GM23338 (cell line): ENCODE results near the gene THRB. TPM values are rescaled to one million over a fixed set of nuclear protein-coding genes. Genes with fewer than 3 reads are reported as not detected.

Source experiments
- ATAC-seq: fragments of 200-7000 bp; cut with Tn5 transposase; 3 replicates; pipeline ENCODE4 v1.9.1; 2020
- DNase-seq: peaks from one replicate; pipeline ENCODE4 v3.0.0-alpha.2; 2015; ENCODE audit warnings: low spot score
- H2AFZ ChIP-seq: fragments of 200-600 bp; sonication (generic); 2 replicates; pipeline ENCODE4 v1.8.0; 2016; ENCODE audit warnings: antibody characterized with exemption, mild to moderate bottlenecking, moderate library complexity
- H3F3A ChIP-seq: fragments of 200-600 bp; sonication (generic); replicated peaks from 2 replicates; pipeline ENCODE4 v1.8.0; 2017; ENCODE audit warnings: antibody characterized with exemption, mixed run types, low read depth
- H3K27ac ChIP-seq: fragments of 200-600 bp; sonication (generic); 2 replicates; pipeline ENCODE4 v1.6.1; 2016; ENCODE audit warnings: low read depth
- H3K27me3 ChIP-seq: fragments of 200-600 bp; sonication (generic); 2 replicates; pipeline ENCODE4 v1.8.0; 2016; ENCODE audit warnings: mild to moderate bottlenecking, mixed run types, moderate library complexity; ENCODE audit not compliant: insufficient read depth
- H3K36me3 ChIP-seq: fragments of 200-600 bp; sonication (generic); 2 replicates; pipeline ENCODE4 v1.8.0; 2016; ENCODE audit warnings: mild to moderate bottlenecking; ENCODE audit not compliant: insufficient read depth
- H3K4me1 ChIP-seq: fragments of 200-600 bp; sonication (generic); 2 replicates; pipeline ENCODE4 v1.8.0; 2016; ENCODE audit warnings: mild to moderate bottlenecking, moderate library complexity; ENCODE audit not compliant: insufficient read depth
- H3K4me2 ChIP-seq: fragments of 200-600 bp; sonication (generic); 2 replicates; pipeline ENCODE4 v1.7.1; 2017; ENCODE audit warnings: mixed run types
- H3K4me3 ChIP-seq: fragments of 200-600 bp; sonication (generic); 2 replicates; pipeline ENCODE4 v1.6.1; 2016; ENCODE audit warnings: mixed run types
- H3K79me2 ChIP-seq: fragments of 200-600 bp; sonication (generic); replicated peaks from 2 replicates; pipeline ENCODE4 v1.8.0; 2017; ENCODE audit warnings: mild to moderate bottlenecking; ENCODE audit not compliant: insufficient read depth
- H3K9me2 ChIP-seq: fragments of 200-600 bp; sonication (generic); 2 replicates; pipeline ENCODE4 v1.8.0; 2017; ENCODE audit not compliant: insufficient read depth
- H4K20me1 ChIP-seq: fragments of 200-600 bp; sonication (generic); replicated peaks from 2 replicates; pipeline ENCODE4 v1.8.0; 2017; ENCODE audit warnings: mild to moderate bottlenecking; ENCODE audit not compliant: insufficient read depth
- H3K27ac Mint-ChIP-seq: 2 replicates; pipeline ENCODE4 v1.8.0; 2020; ENCODE audit warnings: inconsistent platforms, mild to moderate bottlenecking, moderate library complexity, mixed read lengths
- H3K27me3 Mint-ChIP-seq: 3 replicates; pipeline ENCODE4 v1.8.0; 2022; ENCODE audit warnings: low read depth, mild to moderate bottlenecking, moderate library complexity, mixed read lengths, inconsistent platforms; ENCODE audit not compliant: insufficient read depth, poor library complexity
- H3K36me3 Mint-ChIP-seq: 3 replicates; pipeline ENCODE4 v1.8.0; 2021; ENCODE audit warnings: low read depth, mild to moderate bottlenecking, inconsistent platforms, moderate library complexity, mixed read lengths
- H3K4me1 Mint-ChIP-seq: 3 replicates; pipeline ENCODE4 v1.8.0; 2020; ENCODE audit warnings: mild to moderate bottlenecking, inconsistent platforms, mixed read lengths
- H3K4me3 Mint-ChIP-seq: 3 replicates; pipeline ENCODE4 v1.8.0; 2021; ENCODE audit warnings: moderate library complexity, mild to moderate bottlenecking, inconsistent platforms, mixed read lengths
- H3K9me3 Mint-ChIP-seq: 3 replicates; pipeline ENCODE4 v1.8.0; 2020; ENCODE audit warnings: moderate library complexity, mild to moderate bottlenecking, inconsistent platforms, mixed read lengths
- ETS1 ChIP-seq: IDR thresholded peaks from 2 replicates; pipeline ENCODE4 v1.6.1; 2016; ENCODE audit warnings: antibody characterized with exemption
- EZH2 ChIP-seq: fragments of 200-600 bp; sonication (generic); IDR thresholded peaks from one replicate; pipeline ENCODE4 v1.8.0; 2017; ENCODE audit warnings: antibody characterized with exemption, mild to moderate bottlenecking, low read depth; ENCODE audit not compliant: unreplicated experiment
- EZH2phosphoT487 ChIP-seq: fragments of 200-600 bp; sonication (generic); IDR thresholded peaks from one replicate; pipeline ENCODE4 v1.8.1; 2018; ENCODE audit warnings: antibody characterized with exemption; ENCODE audit not compliant: unreplicated experiment
- JUNB ChIP-seq: IDR thresholded peaks from one replicate; pipeline ENCODE4 v1.6.1; 2016; ENCODE audit warnings: antibody characterized with exemption; ENCODE audit not compliant: unreplicated experiment
- REST ChIP-seq: IDR thresholded peaks from one replicate; pipeline ENCODE4 v1.6.1; 2018; ENCODE audit warnings: antibody characterized with exemption; ENCODE audit not compliant: unreplicated experiment
- ZNF462 ChIP-seq: fragments of 250-450 bp; sonication (Bioruptor Pico); IDR thresholded peaks from 2 replicates; pipeline ENCODE4 v1.5.0; 2020; ENCODE audit warnings: mild to moderate bottlenecking, moderate library complexity
- polyA plus RNA-seq: library from polyadenylated mRNA; unstranded; fragments of >200 nt; fragmentation: Nextera tagmentation; extraction: Ambion mirVana; gene quantifications from 2 replicates; pipeline ENCODE4 v1.2.1, GENCODE V29; 2016
- total RNA-seq: library from RNA; depleted of rRNA; stranded (reverse); fragments of >200 nt; shearing (Covaris generic); gene quantifications from 2 replicates; pipeline ENCODE4 v1.2.3, GENCODE V29; 2014

The THRB gene
- total and polyA plus RNA-seq, 2 experiments from 2014 or later = 1.7 to 3.2 TPM

GRCh38 chr3:24310887-24311286, 183.8 kb downstream of the THRB start:
- Histone ChIP-seq H3K9me2 (0 out of 2 replicates have a peak, but pooled peaks cover 12% of the 10 kb centered on the region), H3K4me3 (no peak overlapping the region), H2AFZ (no peak overlapping the region), H4K20me1 (no peaks in the 10 kb centered on the region), H3K36me3 (no peaks in the 10 kb centered on the region), H3K4me2 (no peak overlapping the region), H3K27me3 (no peaks in the 10 kb centered on the region), H3K27ac (no peak overlapping the region), H3F3A (no peaks in the 10 kb centered on the region), H3K79me2 (no peaks in the 10 kb centered on the region), H3K4me1 (peaks cover 8% of the 10 kb centered on the region)
- Mint-ChIP-seq H3K4me1 (peaks cover 7% of the 10 kb centered on the region), H3K27me3 (peaks cover 3% of the 10 kb centered on the region), H3K36me3 (no peaks in the 10 kb centered on the region), H3K4me3 (no peak overlapping the region), H3K27ac (no peak overlapping the region), H3K9me3 (no peaks in the 10 kb centered on the region)
- no peak for TF ChIP-seq REST
- no peak for TF ChIP-seq EZH2phosphoT487
- no peak for TF ChIP-seq JUNB
- no peak for TF ChIP-seq EZH2
- no peak for TF ChIP-seq ETS1
- no peak for TF ChIP-seq ZNF462 (CRISPR knock-in tag)
- DNase-seq = no peak
- no peak for ATAC-seq
